Loucy (cell line): ENCODE measurements around the gene SSH2.
A peak's percentile ranks its signal among the peaks of the same experiment; 100 is the strongest.

ENCODE experiments used
- H2AFZ ChIP-seq: fragments of 200-600 bp; sonication (generic); 2 replicates; pipeline ENCODE4 v1.6.0; 2016; ENCODE audit warnings: antibody characterized with exemption, mild to moderate bottlenecking, low read length, moderate library complexity
- H3F3A ChIP-seq: fragments of 200-600 bp; 2 replicates; pipeline ENCODE4 v1.6.0; 2016; ENCODE audit warnings: antibody characterized with exemption, low read depth, mild to moderate bottlenecking
- H3K27me3 ChIP-seq: fragments of 200-600 bp; sonication (generic); 2 replicates; pipeline ENCODE4 v1.6.1; 2014; ENCODE audit warnings: low read length, mild to moderate bottlenecking; ENCODE audit not compliant: insufficient read depth, poor library complexity, severe bottlenecking
- H3K36me3 ChIP-seq: fragments of 200-600 bp; sonication (generic); 2 replicates; pipeline ENCODE4 v1.6.1; 2016; ENCODE audit warnings: low read length; ENCODE audit not compliant: insufficient read depth
- H3K4me1 ChIP-seq: fragments of 200-600 bp; sonication (generic); 2 replicates; pipeline ENCODE4 v1.5.1; 2014; ENCODE audit warnings: low read length, mild to moderate bottlenecking; ENCODE audit not compliant: insufficient read depth, poor library complexity, severe bottlenecking
- H3K4me2 ChIP-seq: fragments of 200-600 bp; sonication (generic); 2 replicates; pipeline ENCODE4 v1.6.0; 2014; ENCODE audit warnings: antibody characterized with exemption, low read length, low read depth, mild to moderate bottlenecking; ENCODE audit not compliant: poor library complexity, severe bottlenecking
- H3K4me3 ChIP-seq: fragments of 200-600 bp; sonication (generic); 2 replicates; pipeline ENCODE4 v1.5.1; 2014; ENCODE audit warnings: low read length, mild to moderate bottlenecking, mixed read lengths; ENCODE audit not compliant: poor library complexity, severe bottlenecking
- H3K79me2 ChIP-seq: fragments of 200-600 bp; sonication (generic); 2 replicates; pipeline ENCODE4 v1.6.1; 2014; ENCODE audit warnings: low read length; ENCODE audit not compliant: insufficient read depth
- H3K9ac ChIP-seq: fragments of 200-600 bp; sonication (generic); 2 replicates; pipeline ENCODE4 v1.6.0; 2014; ENCODE audit warnings: mild to moderate bottlenecking, low read depth, low read length, moderate library complexity; ENCODE audit not compliant: poor library complexity, severe bottlenecking
- H3K9me2 ChIP-seq: fragments of 200-600 bp; sonication (generic); replicated peaks from 2 replicates; pipeline ENCODE4 v1.6.1; 2016; ENCODE audit warnings: low read depth, low read length, mixed read lengths
- H3K9me3 ChIP-seq: fragments of 200-600 bp; sonication (generic); 2 replicates; pipeline ENCODE4 v1.6.1; 2014; ENCODE audit warnings: mild to moderate bottlenecking, antibody characterized with exemption, low read length, low read depth; ENCODE audit not compliant: insufficient read depth
- H4K20me1 ChIP-seq: fragments of 200-600 bp; sonication (generic); 2 replicates; pipeline ENCODE4 v1.6.0; 2014; ENCODE audit warnings: antibody characterized with exemption, low read length, mild to moderate bottlenecking; ENCODE audit not compliant: insufficient read depth, poor library complexity, severe bottlenecking
- CTCF ChIP-seq: fragments of 200-600 bp; sonication (generic); conservative IDR thresholded peaks from 2 replicates; pipeline ENCODE4 v1.5.1; 2014; ENCODE audit warnings: mild to moderate bottlenecking, antibody characterized with exemption, low read length
- EZH2phosphoT487 ChIP-seq: fragments of 200-600 bp; IDR thresholded peaks from 2 replicates; pipeline ENCODE4 v1.6.1; 2018; ENCODE audit warnings: antibody characterized with exemption, mild to moderate bottlenecking, moderate library complexity, borderline replicate concordance

The SSH2 gene

GRCh38 chr17:29820425-29820824 lies 109.6 kb downstream of the SSH2 start:
- no peak overlapping the region for H2AFZ ChIP-seq
- TF ChIP-seq CTCF (no peak), EZH2phosphoT487 (no peak)
- H3F3A ChIP-seq: peaks cover 1% of the 10 kb centered on the region; the same call in 1 of the 2 replicates
- H3K27me3 ChIP-seq: no peaks in the 10 kb centered on the region
- peaks cover 4% of the 10 kb centered on the region for H4K20me1 ChIP-seq
- no peaks in the 10 kb centered on the region for H3K36me3 ChIP-seq
- no peak overlapping the region for H3K4me3 ChIP-seq
- H3K4me2 ChIP-seq: no peak overlapping the region
- H3K4me1 ChIP-seq: peaks cover 12% of the 10 kb centered on the region
- no peaks in the 10 kb centered on the region for H3K9me3 ChIP-seq
- no peak overlapping the region for H3K9ac ChIP-seq
- H3K9me2 ChIP-seq: no peaks in the 10 kb centered on the region
- H3K79me2 ChIP-seq: peaks cover 32% of the 10 kb centered on the region

- H3K4me1 ChIP-seq: peaks cover 11% of the 10 kb centered on the region
- no peaks in the 10 kb centered on the region for H3K9me2 ChIP-seq
- H3K4me3 ChIP-seq: no peak overlapping the region
- no peaks in the 10 kb centered on the region for H3K36me3 ChIP-seq
- no peak overlapping the region for H2AFZ ChIP-seq
- peak; percentile 82 for TF ChIP-seq CTCF
- TF ChIP-seq EZH2phosphoT487: no peak
- H4K20me1 ChIP-seq: peaks cover 6% of the 10 kb centered on the region
- no peak overlapping the region for H3K4me2 ChIP-seq
- no peaks in the 10 kb centered on the region for H3K27me3 ChIP-seq
- no peaks in the 10 kb centered on the region for H3K9me3 ChIP-seq
- H3K79me2 ChIP-seq: peaks cover 33% of the 10 kb centered on the region; the same call in 1 of the 2 replicates
- no peaks in the 10 kb centered on the region for H3F3A ChIP-seq
- no peak overlapping the region for H3K9ac ChIP-seq
These were observed 122.3 kb downstream of the SSH2 start for GRCh38 chr17:29807520-29808361.

GRCh38 chr17:29802246-29802645 lies 127.8 kb downstream of the SSH2 start:
- Histone ChIP-seq H4K20me1 (peaks cover 6% of the 10 kb centered on the region), H3K27me3 (no peaks in the 10 kb centered on the region), H3K9ac (no peak overlapping the region), H3K9me3 (no peaks in the 10 kb centered on the region), H3K4me2 (no peak overlapping the region), H3K9me2 (no peaks in the 10 kb centered on the region), H3K36me3 (0 out of 2 replicates have a peak, but pooled peaks cover 3% of the 10 kb centered on the region), H3K79me2 (peaks cover 68% of the 10 kb centered on the region; the same call in 1 of the 2 replicates), H3K4me3 (no peak overlapping the region), H3K4me1 (peaks cover 4% of the 10 kb centered on the region), H3F3A (no peaks in the 10 kb centered on the region), H2AFZ (no peak overlapping the region)
- TF ChIP-seq EZH2phosphoT487 (no peak), CTCF (no peak)
